Activated T-helper 9 cell treated with anti-CD3 and anti-CD28 coated beads, Interleukin-2, amount 50 U/mL, for 16 hours (primary cell): Measurements from ENCODE around the gene TSPAN12.
"Not testable (repeated sequence)": the region's sequence is repeated elsewhere in the genome, so short reads cannot be mapped to it uniquely, and the experiment has no call there.

Experiments used
- DNase-seq: peaks from one replicate; pipeline ENCODE4 v3.0.0-alpha.2; 2020; ENCODE audit warnings: low read depth

The TSPAN12 gene

DNA sequence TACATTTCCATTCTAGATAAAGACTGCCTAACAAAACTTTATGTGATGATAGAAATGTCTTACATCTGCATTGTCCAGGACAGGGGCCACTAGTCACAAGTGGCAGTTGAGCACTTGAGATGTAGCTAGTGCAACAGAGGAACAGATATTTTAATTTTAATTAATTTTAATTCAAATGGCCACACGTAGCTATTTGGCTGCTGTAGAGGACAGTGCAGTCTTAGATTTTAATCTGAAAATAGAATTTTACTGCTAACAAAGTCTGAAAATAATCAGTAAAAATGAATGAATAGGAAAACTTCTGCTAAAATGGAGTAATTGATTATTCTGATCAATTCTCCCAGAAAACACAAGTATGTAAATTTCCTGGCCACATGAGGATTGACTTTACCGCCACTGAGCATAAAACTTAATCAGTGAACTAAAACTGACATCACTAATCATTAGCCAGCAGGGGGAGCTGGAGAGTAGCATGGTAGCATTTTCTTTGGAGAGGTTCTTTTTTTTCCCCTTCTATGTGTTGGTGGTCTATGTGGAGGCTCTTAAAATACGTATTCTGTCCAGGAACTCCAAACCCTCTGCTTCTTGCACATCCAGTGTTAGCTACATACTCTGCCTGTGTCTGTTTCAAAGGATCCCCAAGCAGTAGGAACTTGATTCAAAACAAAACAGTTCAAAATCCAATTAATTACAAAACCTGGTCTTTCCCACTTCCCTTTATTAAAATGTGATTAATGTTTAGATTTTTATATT lies 52.1 kb downstream of the TSPAN12 start:
- DNase-seq: peak; percentile 10

- no peak for DNase-seq
Observed at GRCh38 chr7:120802751-120803150, 55.2 kb downstream of the TSPAN12 start.

- DNase-seq: no peak
Observed at GRCh38 chr7:120799813-120800475, 58.0 kb downstream of the TSPAN12 start.

DNA sequence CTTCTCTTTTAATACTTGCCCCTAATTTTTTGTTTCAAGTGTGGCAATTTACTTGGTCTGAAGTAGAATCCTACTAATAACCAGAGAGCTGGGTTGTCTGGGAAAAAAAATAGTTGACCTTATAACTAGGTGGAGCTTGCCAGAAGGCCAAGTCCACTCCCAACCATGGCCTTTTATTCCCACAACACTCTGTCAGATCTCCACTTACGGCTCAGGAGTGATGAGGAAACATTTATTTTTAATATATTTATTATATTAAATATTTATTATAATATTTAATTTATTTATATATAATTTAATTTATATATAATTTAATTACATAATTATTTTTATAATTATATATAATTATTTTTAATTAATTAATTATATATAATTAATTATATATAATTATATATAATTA lies 58.8 kb downstream of the TSPAN12 start:
- DNase-seq: no peak

GRCh38 chr7:120797026-120797645 lies 60.8 kb downstream of the TSPAN12 start:
- DNase-seq: no peak

DNA sequence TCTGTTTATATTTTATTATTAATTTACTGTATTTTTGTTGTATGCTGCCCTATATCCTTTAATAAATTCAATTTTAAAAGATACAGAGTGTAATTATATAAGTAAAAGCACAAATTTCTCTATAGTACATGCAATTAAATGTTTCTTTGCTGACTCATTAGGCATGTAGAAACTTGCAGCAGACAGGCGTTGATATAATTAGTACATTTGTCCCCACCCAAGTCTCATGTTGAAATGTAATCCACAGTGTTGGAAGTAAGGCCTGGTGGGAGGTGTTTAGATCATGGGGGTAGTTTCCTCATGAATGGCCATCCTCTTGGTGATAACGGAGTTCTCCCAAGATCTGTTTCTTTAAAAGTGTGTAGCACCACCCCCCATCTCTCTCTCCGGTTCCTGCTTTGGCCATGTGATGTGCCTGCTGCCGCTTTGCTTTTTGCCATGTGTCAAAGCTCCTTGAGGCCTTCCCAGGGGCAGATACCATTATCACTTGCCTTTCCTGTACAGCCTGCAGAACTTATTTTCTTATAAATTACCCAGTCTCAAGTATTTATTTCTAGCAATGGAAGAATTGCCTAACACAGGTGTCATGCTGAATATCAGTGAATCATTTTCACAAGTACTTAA lies 63.7 kb downstream of the TSPAN12 start:
- no peak for DNase-seq

GRCh38 chr7:120793213-120793936 lies 64.6 kb downstream of the TSPAN12 start:
- DNase-seq: no peak

DNA sequence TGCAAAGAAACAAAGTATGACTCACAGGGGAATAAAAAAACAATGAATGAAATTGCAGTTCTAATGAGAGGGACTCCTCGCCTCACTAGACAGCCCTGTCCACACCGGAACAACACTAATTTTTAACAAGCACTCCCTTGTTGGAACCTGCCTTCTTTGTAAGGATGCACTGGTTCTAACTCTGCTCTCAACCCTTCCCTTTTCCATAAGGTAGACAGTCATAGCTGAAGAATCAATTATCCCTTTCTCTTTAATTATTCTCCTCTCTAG lies 65.1 kb downstream of the TSPAN12 start:
- no peak for DNase-seq

DNA sequence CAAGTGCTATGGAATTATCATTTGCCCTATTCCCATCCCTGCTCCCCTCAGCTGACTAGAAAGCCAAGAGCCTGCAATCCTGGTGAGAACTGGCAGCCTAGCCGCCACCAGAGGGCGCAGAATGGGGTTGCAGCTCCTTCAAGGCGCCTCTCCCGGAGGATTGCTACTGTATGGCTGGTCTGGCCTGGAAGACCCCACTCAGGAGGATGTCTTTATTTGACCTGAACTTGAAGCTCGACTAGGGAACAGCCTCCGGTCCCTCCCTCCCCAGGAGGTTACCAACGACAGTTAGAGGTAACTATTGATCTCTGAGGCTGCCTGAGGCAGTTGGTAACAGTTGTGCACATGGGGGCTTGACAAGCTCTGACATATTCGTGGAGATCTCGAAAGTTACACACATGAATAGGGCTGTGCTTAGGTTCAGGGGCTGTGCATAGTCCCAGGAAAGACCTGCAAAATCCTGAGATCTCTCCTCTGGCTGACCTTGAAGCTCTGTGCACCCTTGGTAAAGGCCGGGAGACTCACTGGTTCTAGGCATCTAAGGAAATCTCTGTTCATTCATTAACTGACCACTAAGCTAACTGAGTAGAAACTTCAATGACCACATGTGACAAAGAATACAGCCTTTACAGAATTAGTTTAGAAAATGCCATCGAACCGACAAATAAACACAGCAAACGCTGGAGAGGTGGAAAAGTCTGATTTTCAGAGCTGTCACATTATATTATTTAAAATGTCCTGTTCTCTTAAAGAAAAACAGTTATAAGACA lies 65.7 kb downstream of the TSPAN12 start:
- DNase-seq: peak; percentile 33

- DNase-seq: no peak
Observed at GRCh38 chr7:120785095-120785494, 72.8 kb downstream of the TSPAN12 start.

DNA sequence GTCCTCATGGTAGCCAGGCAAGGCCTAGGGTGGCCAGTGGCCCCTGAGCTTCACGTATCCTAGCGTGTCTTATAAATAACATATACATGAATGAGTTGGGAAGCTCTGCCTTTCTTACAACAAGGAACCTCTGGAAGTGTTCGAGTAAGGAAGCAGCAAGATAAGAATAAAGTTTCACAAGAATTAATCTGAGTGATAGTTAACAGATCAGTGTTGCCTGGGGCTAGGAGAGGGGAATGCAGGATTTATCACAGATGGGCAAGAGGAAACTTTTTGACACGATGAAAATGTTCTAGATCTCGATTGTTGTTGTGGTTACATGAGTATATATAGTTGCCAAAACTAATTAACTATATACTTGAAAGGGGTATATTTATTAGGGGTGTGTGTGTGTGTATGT lies 74.2 kb downstream of the TSPAN12 start:
- DNase-seq: no peak

DNA sequence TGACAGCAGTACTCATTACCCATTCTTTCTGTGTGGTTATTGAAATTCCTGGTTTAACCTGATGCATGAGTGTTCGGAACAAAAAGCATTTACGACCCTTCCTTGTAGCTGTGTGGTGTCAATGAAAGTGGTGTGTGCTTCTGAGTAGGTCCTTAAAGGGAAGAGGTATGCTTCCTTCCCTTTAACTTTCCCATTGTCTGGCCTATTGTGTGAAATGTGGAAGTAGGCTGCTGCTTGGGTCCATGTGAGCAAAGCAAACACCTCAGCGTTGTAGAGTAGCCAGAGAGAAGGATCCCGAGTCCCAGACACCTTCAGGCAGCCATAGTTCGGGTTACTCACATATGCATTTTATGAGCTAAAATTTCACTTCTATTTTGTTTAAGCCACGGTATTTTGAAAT lies 74.7 kb downstream of the TSPAN12 start:
- no peak for DNase-seq

DNA sequence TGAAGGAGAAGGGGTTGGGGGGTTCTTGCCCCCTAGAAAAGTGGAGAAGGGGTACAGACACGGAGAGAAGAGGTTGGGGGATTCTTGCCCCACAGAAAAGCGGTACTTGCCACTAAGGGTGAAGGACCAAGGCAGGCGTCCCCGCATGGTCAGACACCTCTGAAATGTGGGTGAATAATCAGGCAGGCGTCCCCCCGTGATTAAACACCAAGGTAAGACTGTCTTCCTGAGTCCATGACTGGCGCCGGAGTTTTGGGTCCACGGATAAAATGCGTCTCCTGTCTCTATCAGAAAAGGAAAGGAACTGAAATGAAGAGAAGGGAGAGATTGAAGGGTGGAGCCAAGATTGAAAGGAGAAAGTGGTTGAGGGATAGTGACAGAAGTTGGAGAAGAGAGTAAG lies 76.0 kb downstream of the TSPAN12 start:
- DNase-seq: not testable (repeated sequence)

DNA sequence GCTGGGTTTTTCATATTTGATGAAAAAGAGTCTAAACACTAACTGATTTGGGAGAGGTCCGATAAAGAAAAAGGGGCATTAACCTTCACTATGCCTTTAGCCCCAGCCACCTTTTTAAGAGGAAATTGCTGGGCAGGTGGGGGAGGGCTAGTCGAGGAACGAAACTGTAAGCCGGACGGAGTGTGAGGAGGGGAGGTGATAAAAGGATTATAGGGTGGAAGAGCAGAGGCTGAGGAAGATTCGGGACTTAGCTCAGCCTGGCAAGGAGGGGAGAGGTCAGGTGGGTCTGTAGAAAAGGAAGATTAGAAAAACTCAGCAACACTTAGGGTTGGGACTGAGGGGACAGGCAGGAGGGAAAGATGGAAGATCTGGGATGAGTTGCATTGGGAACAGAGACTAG lies 77.0 kb downstream of the TSPAN12 start:
- no peak for DNase-seq

GRCh38 chr7:120780451-120780850 lies 77.5 kb downstream of the TSPAN12 start:
- DNase-seq: not testable (repeated sequence)

GRCh38 chr7:120779078-120779477 lies 78.9 kb downstream of the TSPAN12 start:
- DNase-seq: not testable (repeated sequence)

- DNase-seq: no peak
Observed at GRCh38 chr7:120775755-120776154, 82.2 kb downstream of the TSPAN12 start.

GRCh38 chr7:120774481-120774880 lies 83.5 kb downstream of the TSPAN12 start:
- DNase-seq: no peak

- DNase-seq: no peak
Observed at GRCh38 chr7:120770206-120770605, 87.7 kb downstream of the TSPAN12 start.

DNA sequence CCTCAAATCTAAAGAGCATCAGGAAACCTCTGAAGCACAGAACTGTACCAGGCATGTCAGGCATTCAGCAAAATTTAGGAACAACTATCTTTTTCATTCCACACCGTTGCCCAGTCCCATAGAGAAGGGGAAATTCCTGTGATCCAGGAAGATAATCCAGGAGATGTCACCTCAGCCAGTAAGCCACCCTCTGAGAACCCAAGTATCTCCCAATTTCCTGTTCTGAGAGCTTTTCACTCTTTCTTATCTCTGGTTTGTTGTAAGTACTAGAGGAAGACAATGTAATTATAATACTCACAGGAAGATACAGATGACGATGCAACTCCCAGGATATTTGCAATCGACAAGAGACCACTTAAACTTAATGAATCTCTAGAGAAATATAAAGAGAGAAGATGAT lies 97.1 kb downstream of the TSPAN12 start:
- DNase-seq: no peak

- DNase-seq: no peak
Observed at GRCh38 chr7:120760050-120760449, 97.9 kb downstream of the TSPAN12 start.

- DNase-seq: no peak
Observed at GRCh38 chr7:120743128-120743527, 114.8 kb downstream of the TSPAN12 start.
